GM21576 (cell line): Measurements from ENCODE around the gene SNX11.
A peak's percentile ranks its signal among the peaks of the same experiment; 100 is the strongest.
"Not testable (repeated sequence)": the region's sequence is repeated elsewhere in the genome, so short reads cannot be mapped to it uniquely, and the experiment has no call there.

Source experiments
- ATAC-seq: cut with Tn5 transposase; IDR thresholded peaks from one replicate; pipeline ENCODE4 v1.9.1; 2021; ENCODE audit warnings: mild to moderate bottlenecking, moderate library complexity; ENCODE audit not compliant: unreplicated experiment

SNX11 gene

GRCh38 chr17:48107137-48108055, at the start of gene SNX11:
SNX11 (plus strand) TSS chr17:48107766; CDS start chr17:48112044, 4,278 bp downstream.
- peak; percentile 73 for ATAC-seq

- ATAC-seq = no peak
Observed at GRCh38 chr17:48058393-48059124, 49.0 kb upstream of the SNX11 start.

GRCh38 chr17:48059125-48059668, 48.4 kb upstream of the SNX11 start:
- ATAC-seq = no peak

GRCh38 chr17:48060249-48060648, 47.3 kb upstream of the SNX11 start:
- ATAC-seq = no peak

- ATAC-seq = no peak
Observed at GRCh38 chr17:48062273-48062672, 45.3 kb upstream of the SNX11 start.

- ATAC-seq = no peak
Observed at GRCh38 chr17:48064638-48065037, 42.9 kb upstream of the SNX11 start.

GRCh38 chr17:48066192-48066591, 41.4 kb upstream of the SNX11 start:
- ATAC-seq = no peak

- no peak for ATAC-seq
Observed at GRCh38 chr17:48066656-48067055, 40.9 kb upstream of the SNX11 start.

- no peak for ATAC-seq
Observed at GRCh38 chr17:48067245-48067644, 40.3 kb upstream of the SNX11 start.

GRCh38 chr17:48067808-48068207, 39.8 kb upstream of the SNX11 start:
- not testable (repeated sequence) for ATAC-seq

- ATAC-seq = no peak
Observed at GRCh38 chr17:48068491-48068961, 39.0 kb upstream of the SNX11 start.

- no peak for ATAC-seq
Observed at GRCh38 chr17:48070195-48070594, 37.4 kb upstream of the SNX11 start.

GRCh38 chr17:48071654-48072053, 35.9 kb upstream of the SNX11 start:
- ATAC-seq = no peak

- not testable (repeated sequence) for ATAC-seq
Observed at GRCh38 chr17:48072811-48073210, 34.8 kb upstream of the SNX11 start.

- ATAC-seq = not testable (repeated sequence)
Observed at GRCh38 chr17:48073566-48074094, 33.9 kb upstream of the SNX11 start.

GRCh38 chr17:48074322-48075081, 33.1 kb upstream of the SNX11 start:
- ATAC-seq = no peak

GRCh38 chr17:48077152-48077551, 30.4 kb upstream of the SNX11 start:
- ATAC-seq = not testable (repeated sequence)

GRCh38 chr17:48081858-48082257, 25.7 kb upstream of the SNX11 start:
- no peak for ATAC-seq

GRCh38 chr17:48084932-48085331, 22.6 kb upstream of the SNX11 start:
- no peak for ATAC-seq

- ATAC-seq = no peak
Observed at GRCh38 chr17:48093341-48094045, 14.1 kb upstream of the SNX11 start.
